Right kidney (tissue), 1 donor: ENCODE data around the gene FOXE3.

Experiments
- DNase-seq: peaks from one replicate; pipeline ENCODE4 v3.0.0-alpha.2; 2016

The FOXE3 gene

DNA sequence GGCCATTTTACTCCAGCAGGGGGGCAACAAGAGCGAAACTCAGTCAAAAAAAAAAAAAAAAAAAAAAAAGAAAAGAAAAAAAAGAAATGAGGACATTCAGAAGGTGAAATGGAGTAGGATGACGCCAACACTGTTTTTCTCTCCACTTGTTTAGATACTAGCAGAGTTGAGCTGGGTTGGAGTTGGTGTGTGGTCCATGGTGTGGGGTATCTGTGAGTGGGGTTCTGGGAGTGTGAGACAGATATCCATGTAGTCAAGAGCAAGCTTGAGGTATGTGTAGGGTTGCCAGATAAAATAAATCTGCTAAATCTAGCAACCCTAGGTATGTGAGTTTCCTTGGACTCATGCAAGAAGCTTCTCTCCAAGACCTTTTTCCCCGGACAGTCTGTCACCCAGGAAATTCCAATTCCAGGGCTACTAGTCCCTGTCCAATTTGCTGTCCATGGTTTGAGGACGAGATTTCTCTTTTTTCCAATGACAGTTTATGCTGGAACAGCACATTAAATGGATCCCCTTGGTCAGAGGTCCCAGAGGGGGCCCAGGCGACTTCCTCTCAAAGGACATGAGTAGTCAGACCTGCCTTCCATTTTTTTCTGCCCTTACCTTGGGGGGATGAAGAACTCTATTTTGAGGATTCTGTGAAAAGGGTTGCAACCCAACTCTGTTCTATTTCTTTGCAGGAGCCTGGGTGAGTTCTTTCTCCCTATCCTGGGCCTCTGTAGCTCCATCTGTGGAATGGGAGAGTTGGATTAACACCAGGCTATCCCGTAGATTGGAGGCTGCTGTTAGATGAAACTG is 19.6 kb downstream of the FOXE3 start:
- no peak for DNase-seq

- DNase-seq, result peak; percentile 73
Observed at GRCh38 chr1:47436304-47436978, 20.4 kb downstream of the FOXE3 start.

GRCh38 chr1:47436979-47437446 is 20.9 kb downstream of the FOXE3 start:
- peak; percentile 95 for DNase-seq

DNA sequence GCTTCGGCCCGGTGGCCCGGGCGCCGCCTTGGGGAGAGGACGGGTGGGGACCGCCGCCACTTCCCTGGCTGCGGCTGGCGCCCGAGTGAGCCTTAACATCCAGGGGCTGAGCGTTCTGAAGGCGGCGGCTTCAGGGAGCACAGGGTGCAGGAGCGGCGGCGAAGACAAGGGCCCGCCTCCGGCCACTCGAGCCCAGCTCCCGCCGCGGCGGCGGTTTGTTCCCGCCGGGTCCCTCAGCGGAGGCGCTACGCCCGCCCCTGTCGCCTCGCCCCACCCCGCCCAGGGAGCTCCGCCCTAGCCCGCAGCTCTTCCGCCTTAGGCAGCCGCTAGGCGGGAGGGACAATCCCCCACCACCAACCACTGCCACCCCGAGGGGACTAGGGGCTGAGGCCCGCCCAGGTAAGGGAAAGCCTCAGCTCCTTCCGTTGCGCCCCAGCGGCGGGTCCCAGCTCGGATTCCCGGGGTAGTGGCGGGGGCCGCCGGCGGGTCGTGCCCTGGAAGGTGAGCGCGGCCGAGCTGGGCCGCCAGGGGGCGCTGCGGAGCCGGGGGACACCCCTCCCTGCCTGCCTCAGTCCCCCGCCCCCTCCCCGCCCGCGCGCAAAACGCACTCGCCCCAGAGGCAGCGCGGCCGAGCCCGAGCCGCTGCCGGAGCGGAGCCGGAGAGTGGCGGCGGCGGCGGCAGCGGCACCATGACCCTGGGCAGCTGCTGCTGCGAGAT is 21.5 kb downstream of the FOXE3 start, which contains the start of gene FOXD2:
Gene FOXD2 (plus strand): TSS at position 598 of the 718 bp plus-strand sequence. CDS start 92 bp downstream, at position 690.
- peak; percentile 99 for DNase-seq

- DNase-seq, result peak; percentile 74
Observed at GRCh38 chr1:47438165-47439016, 22.3 kb downstream of the FOXE3 start.

GRCh38 chr1:47439017-47439818 is 23.1 kb downstream of the FOXE3 start:
- DNase-seq, result peak; percentile 84

GRCh38 chr1:47439819-47440598 is 23.9 kb downstream of the FOXE3 start:
- DNase-seq, result peak; percentile 47

DNA sequence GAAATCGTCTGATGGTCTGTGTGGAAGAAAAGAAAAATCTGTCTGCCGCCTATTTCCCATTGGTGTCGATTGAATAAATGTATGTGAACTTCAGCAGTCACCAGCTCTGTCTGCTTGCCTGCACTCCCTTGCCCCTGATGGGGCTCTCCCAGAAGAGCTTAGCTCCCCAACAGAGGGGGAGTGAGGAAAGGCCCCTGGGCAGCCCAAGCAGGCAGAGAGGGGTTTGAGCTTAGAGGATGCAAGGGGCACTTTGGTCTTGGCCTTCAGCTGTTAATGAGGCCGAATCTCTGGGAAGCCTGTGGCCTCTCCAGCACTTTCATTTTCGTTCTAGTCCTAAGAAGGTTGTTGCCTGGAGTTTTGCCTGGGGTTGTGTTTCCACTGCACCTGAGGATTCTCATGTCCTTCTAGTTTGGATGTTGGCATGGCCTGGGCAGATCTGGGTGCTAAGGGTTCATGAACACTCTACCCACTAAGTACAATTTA is 24.6 kb downstream of the FOXE3 start:
- DNase-seq, result peak; percentile 54

DNA sequence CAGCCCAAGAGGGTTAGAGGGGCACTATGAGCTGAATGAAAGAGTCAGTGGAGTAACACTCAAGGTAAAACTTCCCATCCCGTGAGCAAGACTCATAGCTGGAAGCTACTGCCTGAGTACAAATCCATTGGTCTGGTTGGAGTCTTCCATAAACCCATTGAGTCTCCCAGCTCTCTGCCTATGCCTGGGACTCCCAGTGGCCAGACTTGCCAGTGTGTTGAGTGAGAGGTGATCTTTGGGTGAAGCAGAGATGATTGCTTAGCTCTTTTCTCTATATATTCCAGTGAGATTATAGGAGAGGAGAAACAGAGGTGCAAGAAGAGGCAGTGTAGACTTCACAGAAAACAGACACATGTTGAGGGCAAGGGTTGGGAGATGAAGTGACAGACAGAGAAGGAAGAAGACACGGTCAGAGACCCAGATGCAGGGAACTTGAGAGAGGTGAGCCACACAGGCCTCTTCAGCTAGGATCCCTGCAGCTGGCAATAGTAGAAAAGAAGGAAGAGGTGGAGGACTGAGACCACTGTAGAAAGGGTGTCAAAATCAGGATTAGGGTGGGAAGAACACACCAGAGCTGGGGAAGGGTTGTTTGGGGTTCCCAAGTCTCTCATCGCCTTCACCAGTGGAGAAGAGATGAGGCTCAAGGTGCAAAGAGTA is 25.5 kb downstream of the FOXE3 start:
- no peak for DNase-seq

- no peak for DNase-seq
Observed at GRCh38 chr1:47442202-47442601, 26.1 kb downstream of the FOXE3 start.

DNA sequence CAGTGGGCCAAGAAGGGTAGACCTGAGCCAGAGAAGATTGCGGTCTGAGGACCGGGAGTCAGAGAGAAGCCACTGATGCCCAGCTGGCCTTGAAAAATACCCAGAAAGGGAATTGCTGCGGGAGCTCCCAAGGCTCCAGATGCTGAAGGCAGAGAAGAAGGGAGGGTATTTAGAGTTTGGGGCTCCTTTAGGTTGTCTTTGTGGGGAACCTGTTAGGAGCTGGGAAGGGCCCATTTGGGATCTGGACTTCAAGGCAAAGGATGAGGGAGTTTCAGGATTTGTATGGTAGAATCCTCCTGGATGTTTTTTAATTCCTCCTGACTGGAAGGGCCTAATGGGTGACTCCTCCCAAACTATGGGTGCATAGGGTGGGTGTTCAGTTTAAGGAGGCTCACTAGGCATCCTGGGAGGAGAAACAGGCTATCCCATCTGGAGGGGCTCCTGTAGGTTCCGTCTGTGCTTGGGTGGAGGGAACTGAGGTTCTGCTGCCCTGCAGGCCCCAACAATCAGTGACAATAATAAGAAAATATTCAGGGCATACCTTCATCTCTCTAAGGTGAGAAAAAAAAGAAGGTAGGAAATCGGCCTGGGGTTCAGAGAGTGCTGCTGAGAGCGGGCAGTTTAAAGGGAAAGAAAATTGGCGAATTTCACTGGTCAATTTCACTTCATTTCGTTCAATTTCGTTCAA is 26.9 kb downstream of the FOXE3 start:
- no peak for DNase-seq

DNA sequence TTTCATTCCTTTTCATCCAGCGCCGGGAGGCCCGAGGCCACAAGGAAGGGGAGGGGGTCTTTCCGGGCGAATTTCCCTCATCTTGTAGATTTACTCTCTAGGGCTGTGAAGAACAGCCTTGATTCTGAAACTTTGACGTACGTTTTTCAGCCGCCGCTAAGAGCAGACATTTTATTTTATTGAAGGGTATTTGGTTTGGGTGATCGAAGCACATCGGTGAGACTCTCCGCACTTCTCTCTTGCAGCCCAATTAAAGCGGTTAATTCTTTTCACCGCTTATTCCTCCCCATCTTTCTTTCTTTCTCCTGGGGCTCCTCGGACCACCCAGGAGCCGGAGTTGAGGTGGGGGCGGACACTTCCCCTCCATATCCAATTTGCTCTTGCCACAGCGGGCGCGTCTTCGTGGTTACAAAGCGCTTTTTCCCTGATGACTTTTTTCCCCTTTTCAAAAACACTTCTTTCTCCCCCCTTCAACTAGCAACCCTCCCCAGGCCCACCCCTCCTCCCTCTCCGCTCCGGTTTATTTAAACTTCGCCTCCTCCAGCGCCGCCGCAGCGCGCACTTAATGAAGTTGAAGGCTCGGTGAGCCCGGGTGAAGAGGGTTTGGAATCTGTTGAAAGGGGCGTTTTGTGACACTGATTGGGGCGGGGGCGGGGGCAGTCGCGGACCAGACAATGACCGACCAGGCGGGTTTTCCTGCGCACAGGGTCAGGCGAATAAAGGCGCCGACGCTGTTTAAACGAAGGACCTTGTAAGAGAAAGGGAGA is 27.6 kb downstream of the FOXE3 start:
- peak; percentile 63 for DNase-seq

GRCh38 chr1:47444297-47444561 is 28.1 kb downstream of the FOXE3 start:
- DNase-seq, result no peak

- peak; percentile 87 for DNase-seq
Observed at GRCh38 chr1:47444562-47445465, 28.7 kb downstream of the FOXE3 start.

- DNase-seq, result no peak
Observed at GRCh38 chr1:47445823-47446550, 29.9 kb downstream of the FOXE3 start.

- DNase-seq, result no peak
Observed at GRCh38 chr1:47448462-47449222, 32.6 kb downstream of the FOXE3 start.
